Activated CD4-positive, alpha-beta T cell treated with anti-CD3 and anti-CD28 coated beads for 48 hours (primary cell): ENCODE measurements around the gene LSM14B.

Source experiments
- DNase-seq: peaks from one replicate; pipeline ENCODE4 v3.0.0-alpha.2; 2020

The LSM14B gene

GRCh38 chr20:62133051-62133845, 11.0 kb downstream of the LSM14B start:
- no peak for DNase-seq

GRCh38 chr20:62133864-62134263, 11.6 kb downstream of the LSM14B start:
- no peak for DNase-seq

- DNase-seq, result no peak
These were observed 12.5 kb downstream of the LSM14B start for GRCh38 chr20:62134735-62135231.

- DNase-seq, result no peak
These were observed 13.4 kb downstream of the LSM14B start for GRCh38 chr20:62135573-62136266.

GRCh38 chr20:62136283-62137091, 14.2 kb downstream of the LSM14B start:
- peak; percentile 77 for DNase-seq

- no peak for DNase-seq
These were observed 14.8 kb downstream of the LSM14B start for GRCh38 chr20:62137092-62137384.

GRCh38 chr20:62137478-62138203, 15.4 kb downstream of the LSM14B start:
- no peak for DNase-seq

- DNase-seq, result no peak
These were observed 15.9 kb downstream of the LSM14B start for GRCh38 chr20:62138204-62138543.

- no peak for DNase-seq
These were observed 16.6 kb downstream of the LSM14B start for GRCh38 chr20:62138912-62139311.

GRCh38 chr20:62139636-62140035, 17.4 kb downstream of the LSM14B start:
- no peak for DNase-seq

GRCh38 chr20:62141043-62141396, 18.7 kb downstream of the LSM14B start:
- DNase-seq, result no peak

- DNase-seq, result peak; percentile 36
These were observed 19.3 kb downstream of the LSM14B start for GRCh38 chr20:62141397-62142251.

- no peak for DNase-seq
These were observed 20.2 kb downstream of the LSM14B start for GRCh38 chr20:62142252-62143080.

GRCh38 chr20:62143081-62143956, 21.0 kb downstream of the LSM14B start, which contains the start of the genes PSMA7 and SS18L1:
PSMA7 (minus strand) TSS chr20:62143394; CDS start chr20:62143303, 91 bp downstream.
SS18L1 (plus strand) TSS chr20:62143769; CDS start chr20:62143821, 52 bp downstream.
- DNase-seq, result peak; percentile 89

- peak; percentile 76 for DNase-seq
These were observed 21.9 kb downstream of the LSM14B start for GRCh38 chr20:62143957-62144825.

GRCh38 chr20:62145688-62146018, 23.4 kb downstream of the LSM14B start:
- no peak for DNase-seq

GRCh38 chr20:62146019-62146755, 23.9 kb downstream of the LSM14B start:
- DNase-seq, result no peak

- DNase-seq, result no peak
These were observed 24.9 kb downstream of the LSM14B start for GRCh38 chr20:62147125-62147524.
